H1 (cell line): ENCODE measurements around the gene INPP5J. TPM values are rescaled to one million over a fixed set of nuclear protein-coding genes. Genes with fewer than 3 reads are reported as not detected.
"Not testable (repeated sequence)": the region's sequence is repeated elsewhere in the genome, so short reads cannot be mapped to it uniquely, and the experiment has no call there.

Experiments used
- CTCF ChIA-PET: fragments of 300-600 bp; sonication (Branson Sonifier 250); formaldehyde crosslinking; loops from one replicate; lab custom pipeline; 2021; ENCODE audit not compliant: partially characterized antibody; lab: Charles Lee
- POLR2A ChIA-PET: fragments of 300-600 bp; sonication (Branson Sonifier 250); formaldehyde crosslinking; loops from one replicate; lab custom pipeline; 2021; ENCODE audit warnings: inconsistent platforms; ENCODE audit not compliant: partially characterized antibody; lab: Charles Lee
- DNase-seq, 2 experiments: peaks; one replicate each; pipeline versions ENCODE4 v3.0.0 to v3.0.0-alpha.2; 2010 to 2022; ENCODE audit warnings: low spot score in 2 of 2, low read depth in 1 of 2, mixed read lengths in 1 of 2
- FAIRE-seq: peaks from 2 replicates; lab custom pipeline; 2011; peaks lifted over from hg19 to GRCh38; lab: Jason Lieb, UNC
- H2AFZ ChIP-seq: 2 replicates; pipeline ENCODE4 v1.8.1; 2012; ENCODE audit warnings: low read length, inconsistent platforms
- H2AK5ac ChIP-seq: 2 replicates; pipeline ENCODE4 v1.6.1; 2013; ENCODE audit warnings: low read depth, low read length
- H2BK120ac ChIP-seq: replicated peaks from 2 replicates; pipeline ENCODE3; 2013; ENCODE audit warnings: low read depth, low read length, inconsistent platforms
- H2BK12ac ChIP-seq: 2 replicates; pipeline ENCODE4 v1.6.1; 2013; ENCODE audit warnings: low read depth, low read length
- H2BK15ac ChIP-seq: 2 replicates; pipeline ENCODE4 v1.6.1; 2013; ENCODE audit warnings: low read length
- H2BK20ac ChIP-seq: 2 replicates; pipeline ENCODE4 v1.6.1; 2013; ENCODE audit warnings: low read length
- H2BK5ac ChIP-seq: 2 replicates; pipeline ENCODE4 v1.6.1; 2013; ENCODE audit warnings: low read depth, low read length
- H3K14ac ChIP-seq: 2 replicates; pipeline ENCODE4 v1.6.1; 2013; ENCODE audit warnings: inconsistent platforms; ENCODE audit not compliant: insufficient read length
- H3K18ac ChIP-seq: 2 replicates; pipeline ENCODE4 v1.6.1; 2013; ENCODE audit warnings: low read length; ENCODE audit errors: extremely low read depth
- H3K23ac ChIP-seq: 2 replicates; pipeline ENCODE4 v1.6.1; 2013; ENCODE audit warnings: inconsistent platforms; ENCODE audit not compliant: insufficient read length
- H3K23me2 ChIP-seq: 2 replicates; pipeline ENCODE4 v1.6.1; 2013; ENCODE audit warnings: low read depth, low read length
- H3K27ac ChIP-seq: 2 replicates; pipeline ENCODE4 v1.6.1; 2011; ENCODE audit warnings: low read depth, low read length, inconsistent platforms
- H3K27me3 ChIP-seq, 4 experiments: replicated peaks in 1 of 4; 1 replicate in 1 of 4; 2 replicates in 3 of 4; pipeline versions ENCODE4 v1.6.1 to v1.8.1; 2011 to 2013; ENCODE audit warnings: low read length in 3 of 4, mild to moderate bottlenecking in 3 of 4, inconsistent platforms in 2 of 4, mixed read lengths in 2 of 4, moderate library complexity in 1 of 4; ENCODE audit not compliant: control insufficient read depth in 3 of 4, insufficient read depth in 3 of 4; ENCODE audit errors: extremely low read depth in 1 of 4
- H3K36me3 ChIP-seq, 4 experiments: 2 replicates each; pipeline versions ENCODE4 v1.6.1 to v1.8.1; 2011 to 2013; ENCODE audit warnings: mild to moderate bottlenecking in 4 of 4, low read length in 3 of 4, moderate library complexity in 2 of 4, control low read depth in 1 of 4, inconsistent platforms in 1 of 4; ENCODE audit not compliant: insufficient read depth in 4 of 4, control insufficient read depth in 2 of 4
- H3K4ac ChIP-seq: replicated peaks from 2 replicates; pipeline ENCODE3; 2013; ENCODE audit warnings: low read length, low read depth, mixed read lengths, inconsistent platforms; ENCODE audit not compliant: insufficient read length
- H3K4me1 ChIP-seq, 4 experiments: replicated peaks in 1 of 4; 1 replicate in 1 of 4; 2 replicates in 3 of 4; pipeline versions ENCODE4 v1.6.1 to v1.8.1; 2011 to 2013; ENCODE audit warnings: low read length in 3 of 4, inconsistent platforms in 2 of 4, mixed read lengths in 1 of 4; ENCODE audit not compliant: insufficient read depth in 4 of 4, control insufficient read depth in 3 of 4
- H3K4me2 ChIP-seq, 2 experiments: 2 replicates each; pipeline versions ENCODE4 v1.6.1 to v1.8.1; 2011 to 2013; ENCODE audit warnings: low read depth in 2 of 2, low read length in 2 of 2, control low read depth in 1 of 2, inconsistent platforms in 1 of 2, mild to moderate bottlenecking in 1 of 2; ENCODE audit not compliant: insufficient read depth in 1 of 2
- H3K4me3 ChIP-seq, 4 experiments: fragments of 200-600, 300-600 bp in 1 of 4; sonication (generic), shearing (Covaris generic), sonication (Bioruptor Twin) in 1 of 4; 2 replicates each; pipeline versions ENCODE4 v1.5.1 to v1.8.1; 2011 to 2016; ENCODE audit warnings: low read length in 4 of 4, low read depth in 3 of 4, control low read depth in 2 of 4, inconsistent platforms in 2 of 4, mild to moderate bottlenecking in 2 of 4, mixed read lengths in 1 of 4, moderate library complexity in 1 of 4; ENCODE audit not compliant: insufficient read depth in 2 of 4; ENCODE audit errors: extremely low read depth in 1 of 4
- H3K56ac ChIP-seq: replicated peaks from 2 replicates; pipeline ENCODE3; 2013; ENCODE audit warnings: low read depth, mild to moderate bottlenecking, mixed read lengths, low read length, inconsistent platforms; ENCODE audit not compliant: insufficient read length
- H3K79me1 ChIP-seq: 2 replicates; pipeline ENCODE4 v1.6.1; 2013; ENCODE audit warnings: low read depth, low read length, control low read depth
- H3K79me2 ChIP-seq, 2 experiments: 2 replicates each; pipeline versions ENCODE4 v1.6.1 to v1.8.1; 2012 to 2013; ENCODE audit warnings: low read length in 2 of 2, mild to moderate bottlenecking in 2 of 2, inconsistent platforms in 1 of 2; ENCODE audit not compliant: insufficient read depth in 2 of 2, control insufficient read depth in 1 of 2
- H3K9ac ChIP-seq, 4 experiments: replicated peaks in 1 of 4; 1 replicate in 1 of 4; 2 replicates in 3 of 4; pipeline versions ENCODE4 v1.6.1 to v1.8.1; 2011 to 2013; ENCODE audit warnings: low read depth in 3 of 4, low read length in 3 of 4, control low read depth in 2 of 4, mild to moderate bottlenecking in 2 of 4, moderate library complexity in 2 of 4, inconsistent platforms in 1 of 4; ENCODE audit errors: extremely low read depth in 1 of 4
- H3K9me3 ChIP-seq, 2 experiments: 2 replicates each; pipeline versions ENCODE4 v1.6.1 to v1.8.1; 2012 to 2013; ENCODE audit warnings: mild to moderate bottlenecking in 2 of 2, moderate library complexity in 2 of 2, control low read depth in 1 of 2, inconsistent platforms in 1 of 2, low read depth in 1 of 2, low read length in 1 of 2, mixed read lengths in 1 of 2; ENCODE audit not compliant: insufficient read depth in 2 of 2
- H4K20me1 ChIP-seq, 2 experiments: replicated peaks in 1 of 2; 2 replicates each; pipeline versions ENCODE3 to v1.8.1; 2011 to 2013; ENCODE audit warnings: inconsistent platforms in 2 of 2, low read length in 2 of 2, mild to moderate bottlenecking in 1 of 2; ENCODE audit not compliant: insufficient read depth in 2 of 2, control insufficient read depth in 1 of 2
- H4K5ac ChIP-seq: 2 replicates; pipeline ENCODE4 v1.6.1; 2013; ENCODE audit warnings: low read length, low read depth, mixed read lengths, inconsistent platforms; ENCODE audit not compliant: insufficient read length
- H4K8ac ChIP-seq: 2 replicates; pipeline ENCODE4 v1.8.0; 2013; ENCODE audit warnings: mild to moderate bottlenecking, moderate library complexity, low read length, inconsistent platforms; ENCODE audit not compliant: insufficient read depth; ENCODE audit errors: extremely low read depth
- H4K91ac ChIP-seq: replicated peaks from 2 replicates; pipeline ENCODE3; 2013; ENCODE audit warnings: low read length, mixed read lengths, inconsistent platforms; ENCODE audit not compliant: insufficient read length
- SP1 ChIP-seq: IDR thresholded peaks from 2 replicates; pipeline ENCODE4 v1.6.1; 2011; ENCODE audit warnings: low read depth, low read length
- WGBS, 2 experiments: shearing (Covaris generic) in 1 of 2; methylation state at CpG; one replicate each; pipeline versions ENCODE4 v1.1.6 to v1.1.7; 2013 to 2015; ENCODE audit warnings: low lambda C conversion rate in 2 of 2, mixed read lengths in 2 of 2, inconsistent platforms in 1 of 2, low coverage in 1 of 2, missing lambda C conversion rate in 1 of 2; ENCODE audit not compliant: insufficient replicate concordance in 2 of 2, insufficient coverage in 1 of 2, insufficient read length in 1 of 2; ENCODE audit errors: extremely low coverage in 1 of 2, missing lambda C conversion rate in 1 of 2; 5-methylcytosine and 5-hydroxymethylcytosine counted together
- polyA plus RNA-seq, 7 experiments: library from polyadenylated mRNA; depleted of rRNA in 3 of 7; stranded (reverse) in 5 of 7; unstranded in 2 of 7; fragments of >200 nt in 5 of 7; fragments of 200-250 nt in 2 of 7; gene quantifications; 1 replicate in 5 of 7; 2 replicates in 1 of 7; 4 replicates in 1 of 7; pipeline versions ENCODE4 v1.2.1 to v1.2.3, GENCODE V29; 2011 to 2013; ENCODE audit warnings: missing spikeins in 2 of 7, mixed read lengths in 2 of 7
- total RNA-seq: library from RNA; stranded (reverse); fragmentation: NEBNext Ultra II Directional; extraction: Animal tissue kit (Norgen Biotek cat#: 25700); gene quantifications from 2 replicates; pipeline ENCODE4 v1.2.1, GENCODE V29; 2021

Gene INPP5J
- total and polyA plus RNA-seq, 2 of the 8 experiments (the other 6 are each of a cell fraction or from before 2014, with no cell fraction given): 5.4 to 6.0 TPM

DNA sequence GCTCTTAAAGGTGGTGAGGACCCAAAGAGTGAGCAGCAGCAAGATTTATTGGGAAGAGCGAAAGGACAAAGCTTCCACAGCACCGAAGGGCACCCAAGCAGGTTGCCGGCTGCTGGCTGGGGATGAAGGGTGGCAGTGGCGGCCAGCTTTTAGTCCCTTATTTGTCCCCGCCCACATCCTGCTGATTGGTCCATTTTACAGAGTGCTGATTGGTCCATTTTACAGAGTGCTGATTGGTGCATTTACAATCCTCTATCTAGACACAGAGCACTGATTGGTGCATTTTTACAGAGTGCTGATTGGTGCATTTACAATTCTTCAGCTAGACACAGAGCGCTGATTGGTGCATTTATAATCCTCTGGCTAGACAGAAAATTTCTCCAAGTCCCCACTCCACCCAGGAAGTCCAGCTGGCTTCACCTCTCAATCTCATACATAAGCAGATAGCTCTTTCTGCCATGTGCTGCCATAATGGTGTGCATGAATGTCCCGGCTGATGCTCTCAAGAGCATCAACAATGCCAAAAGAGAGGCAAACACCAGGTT lies 10.1 kb upstream of the INPP5J start:
- H3K9me3 ChIP-seq, H3K27ac ChIP-seq, H4K5ac ChIP-seq, H2BK12ac ChIP-seq, H2AFZ ChIP-seq, FAIRE-seq, H3K4me1 ChIP-seq, H3K4me2 ChIP-seq, H3K27me3 ChIP-seq, H3K4me3 ChIP-seq, H3K79me2 ChIP-seq, H3K23me2 ChIP-seq, H3K23ac ChIP-seq, H4K20me1 ChIP-seq, H3K4ac ChIP-seq, H2BK20ac ChIP-seq, H3K14ac ChIP-seq, H3K18ac ChIP-seq, H3K56ac ChIP-seq, H4K8ac ChIP-seq, H3K79me1 ChIP-seq, H3K36me3 ChIP-seq, H2AK5ac ChIP-seq, H2BK15ac ChIP-seq, H3K9ac ChIP-seq, H4K91ac ChIP-seq, H2BK5ac ChIP-seq, H2BK120ac ChIP-seq, DNase-seq: not testable (repeated sequence)
- WGBS, 2 experiments: 83% methylated on average over 7 of the region's 7 CpGs; no CpG with 5 or more reads in 1 of the 2 experiments
- ChIA-PET CTCF (interaction anchor here (0.6 to 2.1 kb wide), 2 partner anchors 10 to 191 kb away, joined by 3 to 5 read pairs; partner anchors contain the start of gene INPP5J), POLR2A (interaction anchor here (0.8 to 1.7 kb wide), 3 partner anchors 15 to 37 kb away, joined by 3 to 4 read pairs (median 3); partner anchors contain the start of gene SMTN)
- TF ChIP-seq SP1: 0 out of 2 replicates have a peak, but pooled peaks have one; percentile 23
